ENCODE measurements around the gene PLXDC1.

GRCh38 chr17:39077252-39077651 is 74.2 kb downstream of the PLXDC1 start:
- TF ChIP-seq TCF4 (CRISPR knock-in tag; IDR thresholded peaks at IDR 0.05; ENCODE audit: borderline replicate concordance) (no peak), ARNTL (CRISPR knock-in tag; IDR thresholded peaks at IDR 0.05; ENCODE audit: borderline replicate concordance, low read depth) (no peak), OSR1 (CRISPR knock-in tag; IDR thresholded peaks at IDR 0.05) (no peak)

All from SK-N-SH treated with all-trans-retinoic acid at 6 μM for 48 hours (cell line).